Bronchial epithelial cell (primary cell): ENCODE data around the gene TTYH3. TPM values are rescaled to one million over a fixed set of nuclear protein-coding genes. Genes with fewer than 3 reads are reported as not detected.
A peak's percentile ranks its signal among the peaks of the same experiment; 100 is the strongest.
"Not testable (repeated sequence)": the region's sequence is repeated elsewhere in the genome, so short reads cannot be mapped to it uniquely, and the experiment has no call there.

Source experiments
- DNase-seq: peaks from one replicate; pipeline ENCODE4 v3.0.0-alpha.2; 2010; ENCODE audit warnings: low read depth
- FAIRE-seq: peaks from 2 replicates; lab custom pipeline; 2011; peaks lifted over from hg19 to GRCh38; lab: Jason Lieb, UNC
- H3K27me3 ChIP-seq: 2 replicates; pipeline ENCODE4 v1.5.1; 2011; ENCODE audit warnings: low read length; ENCODE audit not compliant: control insufficient read depth, insufficient read depth
- H3K36me3 ChIP-seq: 2 replicates; pipeline ENCODE4 v1.5.1; 2011; ENCODE audit warnings: low read length; ENCODE audit not compliant: control insufficient read depth, insufficient read depth
- H3K4me3 ChIP-seq: 2 replicates; pipeline ENCODE4 v1.5.1; 2011; ENCODE audit warnings: mild to moderate bottlenecking, low read depth, low read length, control low read depth
- total RNA-seq: library from RNA; depleted of rRNA; stranded (reverse); fragments of >200 nt; gene quantifications from 2 replicates; pipeline ENCODE4 v1.2.1, GENCODE V29; 2014
- TF ChIP-seq, protein P1 (sequence below): IDR thresholded peaks from 2 replicates; pipeline ENCODE4 v1.5.1; 2011; ENCODE audit warnings: mild to moderate bottlenecking, moderate library complexity, low read length, control low read depth, inconsistent platforms; ENCODE audit not compliant: insufficient read depth, severe bottlenecking

Gene TTYH3
- total RNA-seq, 1 donor from 2014 or later = 5.8 TPM

DNA sequence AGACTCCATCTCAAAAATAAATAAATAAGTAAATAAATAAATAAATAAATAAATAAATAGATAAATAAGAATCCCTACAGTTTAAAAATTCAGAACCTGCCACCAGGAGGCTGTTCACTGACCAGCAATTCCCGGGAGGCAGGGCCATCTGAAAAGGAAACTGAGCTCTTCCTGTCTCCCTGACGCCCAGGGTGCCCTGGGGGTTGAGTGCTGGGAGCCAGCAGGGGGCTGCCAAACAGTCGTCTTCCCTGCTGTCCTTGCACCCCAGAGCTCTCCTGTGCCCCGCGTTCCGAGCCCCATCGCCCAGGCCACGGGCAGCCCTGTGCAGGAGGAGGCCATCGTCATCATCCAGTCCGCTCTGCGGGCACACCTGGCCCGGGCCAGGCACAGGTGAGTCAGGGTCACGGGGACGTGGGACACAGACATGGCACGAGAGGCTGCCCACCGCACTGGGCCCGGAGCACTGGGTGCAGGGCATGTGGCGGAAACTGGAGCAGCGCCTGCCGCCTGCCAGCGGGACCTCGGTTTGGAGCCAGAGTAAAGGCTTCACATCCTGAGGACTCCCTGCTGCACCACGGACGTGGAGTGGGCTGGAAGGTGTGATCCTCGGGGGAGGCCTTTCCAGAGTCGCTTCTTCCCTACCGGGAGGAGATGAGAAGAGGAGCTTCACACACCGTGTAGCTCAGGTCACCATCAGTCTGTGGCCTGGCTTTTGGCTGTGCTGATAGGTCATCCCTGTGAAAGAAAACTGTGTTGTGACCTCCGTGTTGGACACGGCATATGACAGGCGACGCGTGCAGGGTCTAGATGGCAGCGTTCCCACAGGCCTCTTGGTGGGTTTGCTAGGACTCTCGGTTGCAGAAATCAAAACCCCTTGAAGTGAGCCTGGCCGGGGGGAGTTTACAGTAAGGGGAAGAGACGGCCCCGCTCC, 25.9 kb upstream of the TTYH3 start:
- H3K36me3 ChIP-seq = peaks cover 1% of the 10 kb centered on the region
- TF ChIP-seq, protein P1, sequence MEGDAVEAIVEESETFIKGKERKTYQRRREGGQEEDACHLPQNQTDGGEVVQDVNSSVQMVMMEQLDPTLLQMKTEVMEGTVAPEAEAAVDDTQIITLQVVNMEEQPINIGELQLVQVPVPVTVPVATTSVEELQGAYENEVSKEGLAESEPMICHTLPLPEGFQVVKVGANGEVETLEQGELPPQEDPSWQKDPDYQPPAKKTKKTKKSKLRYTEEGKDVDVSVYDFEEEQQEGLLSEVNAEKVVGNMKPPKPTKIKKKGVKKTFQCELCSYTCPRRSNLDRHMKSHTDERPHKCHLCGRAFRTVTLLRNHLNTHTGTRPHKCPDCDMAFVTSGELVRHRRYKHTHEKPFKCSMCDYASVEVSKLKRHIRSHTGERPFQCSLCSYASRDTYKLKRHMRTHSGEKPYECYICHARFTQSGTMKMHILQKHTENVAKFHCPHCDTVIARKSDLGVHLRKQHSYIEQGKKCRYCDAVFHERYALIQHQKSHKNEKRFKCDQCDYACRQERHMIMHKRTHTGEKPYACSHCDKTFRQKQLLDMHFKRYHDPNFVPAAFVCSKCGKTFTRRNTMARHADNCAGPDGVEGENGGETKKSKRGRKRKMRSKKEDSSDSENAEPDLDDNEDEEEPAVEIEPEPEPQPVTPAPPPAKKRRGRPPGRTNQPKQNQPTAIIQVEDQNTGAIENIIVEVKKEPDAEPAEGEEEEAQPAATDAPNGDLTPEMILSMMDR = no peak
- DNase-seq (no peak), FAIRE-seq (no peak)
- no peaks in the 10 kb centered on the region for H3K27me3 ChIP-seq
- no peak overlapping the region for H3K4me3 ChIP-seq

GRCh38 chr7:2606539-2606936, 25.2 kb upstream of the TTYH3 start:
- DNase-seq (no peak), FAIRE-seq (no peak)
- Histone ChIP-seq H3K27me3 (no peaks in the 10 kb centered on the region), H3K36me3 (peaks cover 1% of the 10 kb centered on the region), H3K4me3 (no peak overlapping the region)
- TF ChIP-seq, protein P1 = no peak

GRCh38 chr7:2607122-2607922, 24.5 kb upstream of the TTYH3 start:
- Histone ChIP-seq H3K36me3 (peaks cover 1% of the 10 kb centered on the region), H3K27me3 (no peaks in the 10 kb centered on the region), H3K4me3 (no peak overlapping the region)
- FAIRE-seq (no peak), DNase-seq (no peak)
- TF ChIP-seq, protein P1 = no peak

DNA sequence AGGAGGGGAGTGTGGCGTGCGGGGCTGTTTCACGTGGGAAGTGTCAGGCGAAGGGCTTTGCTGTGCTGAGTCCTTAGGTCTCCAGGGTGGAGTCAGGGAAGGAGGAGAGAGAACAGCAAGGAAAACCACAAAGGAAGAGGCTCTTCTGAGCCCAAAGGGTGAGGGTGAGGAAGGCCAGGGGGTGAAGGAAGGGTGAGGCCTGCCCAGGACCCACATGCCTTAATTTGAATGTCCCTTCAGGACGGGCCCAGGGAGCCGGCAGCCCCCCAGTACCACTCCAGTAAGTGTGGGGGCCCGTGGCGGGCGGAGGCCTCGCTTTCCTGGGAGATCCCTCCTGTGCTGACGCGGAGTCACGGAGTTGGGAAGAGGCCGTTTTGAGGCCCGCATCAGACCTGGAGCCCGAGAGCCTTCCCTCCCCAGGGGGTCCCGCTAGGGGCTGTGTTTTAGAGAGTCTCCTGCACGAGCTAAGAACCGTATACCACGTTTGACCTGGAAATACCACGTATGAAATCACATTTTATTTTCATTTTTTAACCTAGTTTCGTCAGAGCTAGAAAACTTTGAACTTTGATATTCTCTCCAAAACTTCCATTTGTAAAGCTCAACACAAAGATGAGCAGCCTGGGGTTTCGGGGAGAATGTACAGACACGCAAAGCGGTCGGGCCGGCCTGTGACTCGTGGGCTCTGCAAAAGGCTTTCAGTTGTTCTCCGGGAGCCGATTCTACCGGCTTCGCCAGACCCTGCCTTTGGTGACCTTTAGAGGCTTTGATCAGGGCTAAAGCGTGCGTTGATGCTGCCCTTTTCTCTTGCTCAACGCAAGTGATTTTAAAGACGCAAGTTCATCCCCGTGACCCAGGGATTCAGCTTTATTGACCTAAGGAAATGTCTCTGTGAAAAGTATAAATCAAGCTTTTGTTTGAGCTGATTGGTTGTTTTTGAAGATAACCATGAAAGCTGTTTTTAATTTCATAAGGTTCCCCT, 23.6 kb upstream of the TTYH3 start:
- TF ChIP-seq, protein P1 = no peak
- H3K4me3 ChIP-seq = no peak overlapping the region
- FAIRE-seq (peak; percentile 40), DNase-seq (no peak)
- peaks cover 1% of the 10 kb centered on the region for H3K36me3 ChIP-seq
- H3K27me3 ChIP-seq = no peaks in the 10 kb centered on the region

- no peak overlapping the region for H3K4me3 ChIP-seq
- FAIRE-seq = no peak
- DNase-seq = no peak
- TF ChIP-seq, protein P1 = peak; percentile 26
- no peaks in the 10 kb centered on the region for H3K27me3 ChIP-seq
- H3K36me3 ChIP-seq = peaks cover 1% of the 10 kb centered on the region
Observed at GRCh38 chr7:2608921-2609411, 22.8 kb upstream of the TTYH3 start.

- H3K4me3 ChIP-seq, FAIRE-seq, DNase-seq, H3K36me3 ChIP-seq, H3K27me3 ChIP-seq: not testable (repeated sequence)
Observed at GRCh38 chr7:2609646-2610045, 22.1 kb upstream of the TTYH3 start.
